HG03280 (cell line): Measurements from ENCODE around the gene KLHL24.
"Not testable (repeated sequence)": the region's sequence is repeated elsewhere in the genome, so short reads cannot be mapped to it uniquely, and the experiment has no call there.

Experiments used
- ATAC-seq: cut with Tn5 transposase; IDR thresholded peaks from one replicate; pipeline ENCODE4 v1.9.1; 2021; ENCODE audit warnings: mild to moderate bottlenecking, moderate library complexity; ENCODE audit not compliant: unreplicated experiment

Gene KLHL24

GRCh38 chr3:183635431-183636220 is at the start of gene KLHL24:
Gene KLHL24, plus strand, starts transcription at chr3:183635623. Its CDS starts 14,734 bp downstream, at chr3:183650357.
- peak; percentile 79 for ATAC-seq

- ATAC-seq, result no peak
Observed at GRCh38 chr3:183586477-183586876, 48.9 kb upstream of the KLHL24 start.

GRCh38 chr3:183587336-183587735 is 48.1 kb upstream of the KLHL24 start:
- no peak for ATAC-seq

GRCh38 chr3:183590442-183590841 is 45.0 kb upstream of the KLHL24 start:
- ATAC-seq, result no peak

- ATAC-seq, result peak; percentile 87
Observed at GRCh38 chr3:183591881-183592521, 43.4 kb upstream of the KLHL24 start.

GRCh38 chr3:183592821-183593220 is 42.6 kb upstream of the KLHL24 start:
- ATAC-seq, result no peak

GRCh38 chr3:183594636-183595035 is 40.8 kb upstream of the KLHL24 start:
- ATAC-seq, result no peak

- ATAC-seq, result no peak
Observed at GRCh38 chr3:183597959-183598358, 37.5 kb upstream of the KLHL24 start.

GRCh38 chr3:183611326-183611725 is 24.1 kb upstream of the KLHL24 start:
- not testable (repeated sequence) for ATAC-seq

- ATAC-seq, result no peak
Observed at GRCh38 chr3:183613366-183614285, 21.8 kb upstream of the KLHL24 start.

- no peak for ATAC-seq
Observed at GRCh38 chr3:183618542-183618941, 16.9 kb upstream of the KLHL24 start.

- no peak for ATAC-seq
Observed at GRCh38 chr3:183619010-183619409, 16.4 kb upstream of the KLHL24 start.

GRCh38 chr3:183619624-183620251 is 15.7 kb upstream of the KLHL24 start:
- ATAC-seq, result no peak

GRCh38 chr3:183620252-183620628 is 15.2 kb upstream of the KLHL24 start:
- ATAC-seq, result no peak

GRCh38 chr3:183622473-183622872 is 12.9 kb upstream of the KLHL24 start:
- not testable (repeated sequence) for ATAC-seq

- no peak for ATAC-seq
Observed at GRCh38 chr3:183626877-183627594, 8.4 kb upstream of the KLHL24 start.

GRCh38 chr3:183629546-183630301 is 5.7 kb upstream of the KLHL24 start:
- no peak for ATAC-seq

- ATAC-seq, result no peak
Observed at GRCh38 chr3:183631715-183632114, 3.7 kb upstream of the KLHL24 start.

- not testable (repeated sequence) for ATAC-seq
Observed at GRCh38 chr3:183632725-183633124, 2.7 kb upstream of the KLHL24 start.
